ENCODE results near the gene PLEK. TPM values are rescaled to one million over a fixed set of nuclear protein-coding genes. Genes with fewer than 3 reads are reported as not detected.
"Not testable (repeated sequence)": the region's sequence is repeated elsewhere in the genome, so short reads cannot be mapped to it uniquely, and the experiment has no call there.

Gene PLEK
- total and polyA plus RNA-seq, 2 experiments from 2014 or later: 0.92 to 0.93 TPM

DNA sequence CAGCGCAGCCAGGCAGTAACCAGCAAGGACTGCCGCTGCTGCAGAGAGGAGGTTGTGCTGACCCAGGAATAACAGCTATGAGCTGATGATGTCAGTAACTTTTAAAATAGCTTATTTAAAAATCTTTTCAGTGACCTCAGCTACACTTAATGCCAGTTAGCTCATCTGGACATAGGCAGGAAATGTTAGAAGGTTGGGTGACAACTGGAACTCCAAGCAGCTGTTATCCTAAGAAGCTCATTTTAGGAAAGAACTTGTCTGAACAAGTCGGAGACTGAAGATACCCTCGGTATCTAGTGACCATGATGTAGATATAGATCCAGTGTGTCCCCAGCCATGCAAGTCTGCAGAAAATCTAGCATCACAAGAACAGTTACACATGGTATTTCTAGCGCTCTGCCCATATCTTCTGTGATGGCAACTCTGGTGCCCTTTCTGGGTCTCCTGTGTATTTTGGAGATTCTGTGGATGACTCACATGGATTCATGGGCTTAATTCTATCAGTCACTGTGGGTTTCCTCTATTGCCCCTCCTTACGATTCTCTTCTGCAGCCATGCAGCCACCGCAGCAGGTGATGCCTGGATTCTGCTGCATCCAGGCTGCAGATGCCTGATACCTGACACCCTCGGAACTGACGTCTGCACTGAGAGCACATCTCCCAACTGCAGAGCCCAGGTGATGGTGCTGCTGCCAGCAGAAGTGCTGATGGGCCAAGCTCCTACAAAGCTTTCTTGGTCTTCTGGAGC, 19.8 kb upstream of the PLEK start:
- whole genome bisulfite sequencing (ENCODE audit: low lambda C conversion rate, missing lambda C conversion rate): 79% methylated on average over 9 of the region's 9 CpGs
- Histone ChIP-seq H2AFZ (no peak overlapping the region), H3K27me3 (peaks cover 22% of the 10 kb centered on the region), H3K36me3 (replicated peaks; ENCODE audit: insufficient read depth, low read depth) (no peaks in the 10 kb centered on the region), H3K4me1 (ENCODE audit: insufficient read depth) (no peaks in the 10 kb centered on the region), H3K79me2 (no peaks in the 10 kb centered on the region), H3K9me3 (ENCODE audit: low read depth) (no peaks in the 10 kb centered on the region), H3K27ac (no peak overlapping the region), H3K4me2 (no peak overlapping the region), H3K4me3 (no peak overlapping the region), H4K20me1 (ENCODE audit: insufficient read depth, poor library complexity, severe bottlenecking) (no peaks in the 10 kb centered on the region), H3K9me2 (replicated peaks; ENCODE audit: insufficient read depth) (no peaks in the 10 kb centered on the region)
- DNase-seq (ENCODE audit: low spot score): no peak
- TF ChIP-seq CTCF (IDR thresholded peaks at IDR 0.05; ENCODE audit: poor library complexity): no peak
- no peak for TF ChIP-seq EZH2 (IDR thresholded peaks at IDR 0.05; ENCODE audit: borderline replicate concordance)
- no peak for TF ChIP-seq EZH2phosphoT487 (IDR thresholded peaks at IDR 0.05; ENCODE audit: low read depth, severe bottlenecking, unreplicated experiment)

GRCh38 chr2:68349091-68349490, 16.0 kb upstream of the PLEK start:
- H3K9me3 ChIP-seq (ENCODE audit: low read depth); H3K4me1 ChIP-seq (ENCODE audit: insufficient read depth); H3K36me3 ChIP-seq (replicated peaks; ENCODE audit: insufficient read depth, low read depth); H3K27ac ChIP-seq; H3K79me2 ChIP-seq; H3K4me2 ChIP-seq; H3K4me3 ChIP-seq; DNase-seq (ENCODE audit: low spot score); H2AFZ ChIP-seq; H4K20me1 ChIP-seq (ENCODE audit: insufficient read depth, poor library complexity, severe bottlenecking); H3K9me2 ChIP-seq (replicated peaks; ENCODE audit: insufficient read depth): not testable (repeated sequence)
- peaks cover 11% of the 10 kb centered on the region for H3K27me3 ChIP-seq
- WGBS (ENCODE audit: low lambda C conversion rate, missing lambda C conversion rate): 92% methylated on average over 4 of the region's 4 CpGs

- 94% methylated on average over 6 of the region's 6 CpGs for WGBS (ENCODE audit: low lambda C conversion rate, missing lambda C conversion rate)
- no peak overlapping the region for H2AFZ ChIP-seq
- no peaks in the 10 kb centered on the region for H3K27me3 ChIP-seq
- no peak overlapping the region for H3K4me2 ChIP-seq
- H3K27ac ChIP-seq: no peak overlapping the region
- TF ChIP-seq EZH2phosphoT487 (IDR thresholded peaks at IDR 0.05; ENCODE audit: low read depth, severe bottlenecking, unreplicated experiment) (no peak), CTCF (IDR thresholded peaks at IDR 0.05; ENCODE audit: poor library complexity) (no peak), EZH2 (IDR thresholded peaks at IDR 0.05; ENCODE audit: borderline replicate concordance) (no peak)
- no peak overlapping the region for H3K4me3 ChIP-seq
- H3K79me2 ChIP-seq: no peaks in the 10 kb centered on the region
- DNase-seq (ENCODE audit: low spot score): no peak
- H3K9me2 ChIP-seq (replicated peaks; ENCODE audit: insufficient read depth): no peaks in the 10 kb centered on the region
- H3K4me1 ChIP-seq (ENCODE audit: insufficient read depth): no peaks in the 10 kb centered on the region
- no peaks in the 10 kb centered on the region for H3K9me3 ChIP-seq (ENCODE audit: low read depth)
- no peaks in the 10 kb centered on the region for H4K20me1 ChIP-seq (ENCODE audit: insufficient read depth, poor library complexity, severe bottlenecking)
- H3K36me3 ChIP-seq (replicated peaks; ENCODE audit: insufficient read depth, low read depth): no peaks in the 10 kb centered on the region
Observed at GRCh38 chr2:68351997-68352396, 13.1 kb upstream of the PLEK start.

GRCh38 chr2:68352651-68353391, 12.3 kb upstream of the PLEK start:
- no peaks in the 10 kb centered on the region for H3K27me3 ChIP-seq
- no peaks in the 10 kb centered on the region for H3K79me2 ChIP-seq
- no peak overlapping the region for H3K27ac ChIP-seq
- no peak for DNase-seq (ENCODE audit: low spot score)
- no peaks in the 10 kb centered on the region for H3K4me1 ChIP-seq (ENCODE audit: insufficient read depth)
- no peaks in the 10 kb centered on the region for H3K9me2 ChIP-seq (replicated peaks; ENCODE audit: insufficient read depth)
- no peak overlapping the region for H3K4me3 ChIP-seq
- no peaks in the 10 kb centered on the region for H3K36me3 ChIP-seq (replicated peaks; ENCODE audit: insufficient read depth, low read depth)
- 54% methylated on average over 2 of the region's 2 CpGs for WGBS (ENCODE audit: low lambda C conversion rate, missing lambda C conversion rate)
- H2AFZ ChIP-seq: no peak overlapping the region
- H3K9me3 ChIP-seq (ENCODE audit: low read depth): no peaks in the 10 kb centered on the region
- no peaks in the 10 kb centered on the region for H4K20me1 ChIP-seq (ENCODE audit: insufficient read depth, poor library complexity, severe bottlenecking)
- TF ChIP-seq EZH2phosphoT487 (IDR thresholded peaks at IDR 0.05; ENCODE audit: low read depth, severe bottlenecking, unreplicated experiment) (no peak), EZH2 (IDR thresholded peaks at IDR 0.05; ENCODE audit: borderline replicate concordance) (no peak), CTCF (IDR thresholded peaks at IDR 0.05; ENCODE audit: poor library complexity) (no peak)
- no peak overlapping the region for H3K4me2 ChIP-seq

Data from hepatocyte (in vitro differentiated cells).